Activated naive CD4-positive, alpha-beta T cell treated with Interleukin-2 at 50 U/mL for 16 hours (primary cell): ENCODE results near the gene SQSTM1.

Source experiments
- DNase-seq: peaks from one replicate; pipeline ENCODE4 v3.0.0-alpha.2; 2020

Gene SQSTM1

GRCh38 chr5:179795049-179795862 lies 25.4 kb upstream of the SQSTM1 start:
- DNase-seq = no peak

- DNase-seq = peak; percentile 76
These were observed 24.6 kb upstream of the SQSTM1 start for GRCh38 chr5:179795863-179796833.

GRCh38 chr5:179796877-179797608 lies 23.7 kb upstream of the SQSTM1 start:
- DNase-seq = no peak

- no peak for DNase-seq
These were observed 23.0 kb upstream of the SQSTM1 start for GRCh38 chr5:179797741-179798140.

GRCh38 chr5:179798144-179798770 lies 22.4 kb upstream of the SQSTM1 start:
- DNase-seq = no peak

- DNase-seq = no peak
These were observed 21.7 kb upstream of the SQSTM1 start for GRCh38 chr5:179798771-179799643.

- no peak for DNase-seq
These were observed 21.1 kb upstream of the SQSTM1 start for GRCh38 chr5:179799644-179799973.

GRCh38 chr5:179800071-179800695 lies 20.5 kb upstream of the SQSTM1 start:
- DNase-seq = no peak

- no peak for DNase-seq
These were observed 20.0 kb upstream of the SQSTM1 start for GRCh38 chr5:179800696-179801201.

- DNase-seq = peak; percentile 87
These were observed 19.1 kb upstream of the SQSTM1 start for GRCh38 chr5:179801304-179802206.

GRCh38 chr5:179802207-179802883 lies 18.4 kb upstream of the SQSTM1 start:
- DNase-seq = no peak

- no peak for DNase-seq
These were observed 17.6 kb upstream of the SQSTM1 start for GRCh38 chr5:179802950-179803562.

GRCh38 chr5:179803651-179804554 lies 16.8 kb upstream of the SQSTM1 start:
- DNase-seq = peak; percentile 66

GRCh38 chr5:179804555-179804947 lies 16.2 kb upstream of the SQSTM1 start:
- no peak for DNase-seq

GRCh38 chr5:179805070-179805528 lies 15.6 kb upstream of the SQSTM1 start:
- DNase-seq = no peak

GRCh38 chr5:179805529-179806249 lies 15.0 kb upstream of the SQSTM1 start:
- peak; percentile 37 for DNase-seq
